HEK293 (cell line): ENCODE results near the gene GMDS.

Experiments used
- CTCF ChIP-seq: fragments of 450-650 bp; formaldehyde crosslinking; IDR thresholded peaks from 2 replicates; pipeline ENCODE4 v1.5.1; 2016; ENCODE audit warnings: missing biosample characterization, missing genetic modification characterization
- ELK4 ChIP-seq: IDR thresholded peaks from 2 replicates; pipeline ENCODE4 v1.6.1; 2011; ENCODE audit warnings: mild to moderate bottlenecking, low read depth, low read length, borderline replicate concordance
- KLF1 ChIP-seq: fragments of 450-650 bp; formaldehyde crosslinking; IDR thresholded peaks from 2 replicates; pipeline ENCODE4 v1.5.1; 2016; ENCODE audit warnings: missing biosample characterization, missing genetic modification characterization
- YY1 ChIP-seq: fragments of 450-650 bp; formaldehyde crosslinking; IDR thresholded peaks from 2 replicates; pipeline ENCODE4 v1.5.1; 2018; ENCODE audit warnings: missing biosample characterization, missing genetic modification characterization
- ZBTB17 ChIP-seq: fragments of 450-650 bp; formaldehyde crosslinking; IDR thresholded peaks from 2 replicates; pipeline ENCODE4 v1.5.1; 2016; ENCODE audit warnings: missing biosample characterization, missing genetic modification characterization
- ZNF174 ChIP-seq: fragments of 450-650 bp; formaldehyde crosslinking; IDR thresholded peaks from 2 replicates; pipeline ENCODE4 v1.5.0; 2017; ENCODE audit warnings: missing biosample characterization, mild to moderate bottlenecking, missing genetic modification characterization
- ZNF175 ChIP-seq: fragments of 450-650 bp; formaldehyde crosslinking; IDR thresholded peaks from 2 replicates; pipeline ENCODE4 v1.5.1; 2016; ENCODE audit warnings: missing biosample characterization, missing genetic modification characterization
- ZNF274 ChIP-seq, 2 experiments: fragments of 200-500 bp in 1 of 2; fragments of 450-650 bp in 1 of 2; sonication (Bioruptor generic) in 1 of 2; formaldehyde crosslinking in 1 of 2; IDR thresholded peaks; 2 replicates each; pipeline versions ENCODE4 v1.5.1 to v1.6.1; 2014 to 2016; ENCODE audit warnings: borderline replicate concordance in 1 of 2, inconsistent platforms in 1 of 2, low read length in 1 of 2, missing biosample characterization in 1 of 2, missing genetic modification characterization in 1 of 2
- ZNF398 ChIP-seq: fragments of 450-650 bp; formaldehyde crosslinking; IDR thresholded peaks from 2 replicates; pipeline ENCODE4 v1.5.1; 2017; ENCODE audit warnings: missing biosample characterization, missing genetic modification characterization
- ZNF639 ChIP-seq: fragments of 450-650 bp; formaldehyde crosslinking; IDR thresholded peaks from 2 replicates; pipeline ENCODE4 v1.5.1; 2016; ENCODE audit warnings: missing biosample characterization, missing genetic modification characterization
- ZNF670 ChIP-seq: fragments of 450-650 bp; formaldehyde crosslinking; IDR thresholded peaks from 2 replicates; pipeline ENCODE4 v1.5.1; 2016; ENCODE audit warnings: missing biosample characterization, missing genetic modification characterization, low read depth
- ZNF701 ChIP-seq: fragments of 450-650 bp; formaldehyde crosslinking; IDR thresholded peaks from 2 replicates; pipeline ENCODE4 v1.5.1; 2016; ENCODE audit warnings: missing biosample characterization, missing genetic modification characterization
- ZNF768 ChIP-seq: fragments of 450-650 bp; formaldehyde crosslinking; IDR thresholded peaks from 2 replicates; pipeline ENCODE4 v1.5.1; 2018; ENCODE audit warnings: missing biosample characterization, mild to moderate bottlenecking, missing genetic modification characterization
- ZSCAN23 ChIP-seq: fragments of 450-650 bp; formaldehyde crosslinking; IDR thresholded peaks from 2 replicates; pipeline ENCODE4 v1.5.1; 2016; ENCODE audit warnings: missing biosample characterization, missing genetic modification characterization

GRCh38 chr6:1577146-1577680 is 668.2 kb downstream of the GMDS start:
- TF ChIP-seq ZNF670 (tag by site-specific recombination): no peak
- no peak for TF ChIP-seq ZNF768 (tag by site-specific recombination)
- no peak for TF ChIP-seq CTCF (tag by site-specific recombination)
- no peak for TF ChIP-seq ZNF174 (tag by site-specific recombination)
- no peak for TF ChIP-seq ZNF175 (tag by site-specific recombination)
- no peak for TF ChIP-seq ZNF701 (tag by site-specific recombination)
- TF ChIP-seq ZNF274 (IDR thresholded peaks at IDR 0.05; ENCODE audit: low read length): no peak
- TF ChIP-seq ZNF274 (tag by site-specific recombination; IDR thresholded peaks at IDR 0.05; ENCODE audit: borderline replicate concordance): no peak
- TF ChIP-seq YY1: no peak
- no peak for TF ChIP-seq ZNF398
- no peak for TF ChIP-seq KLF1 (tag by site-specific recombination)
- TF ChIP-seq ZBTB17 (tag by site-specific recombination): no peak
- TF ChIP-seq ZSCAN23 (tag by site-specific recombination): no peak
- no peak for TF ChIP-seq ELK4
- no peak for TF ChIP-seq ZNF639 (tag by site-specific recombination)
